ENCODE measurements around the gene PLAGL2.

DNA sequence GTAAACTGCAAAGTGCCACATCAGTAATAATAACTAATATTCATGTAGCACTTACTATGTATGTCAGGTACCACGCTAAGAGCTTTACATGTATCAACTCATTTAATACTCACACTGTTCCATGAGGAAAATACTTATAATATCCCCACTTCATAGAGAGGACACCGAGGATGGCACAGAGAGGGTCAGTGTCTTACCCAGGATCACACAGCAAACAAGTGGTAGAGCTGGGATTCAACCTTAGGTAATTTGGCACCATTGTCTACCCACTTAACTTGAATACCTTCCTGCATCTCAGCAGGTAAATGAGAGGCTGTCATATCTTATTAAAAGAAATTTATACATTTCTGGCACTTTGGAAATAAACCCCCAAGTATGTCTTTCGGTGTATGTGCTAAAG, 8.2 kb upstream of the PLAGL2 start:
- TF ChIP-seq POLR2A (IDR thresholded peaks at IDR 0.05), result no peak
- TF ChIP-seq CTCF (IDR thresholded peaks at IDR 0.05), result no peak

Measured in uterus (tissue), 2 donors.